Anterior cingulate cortex (tissue), 58 donors: ENCODE data around the gene AZIN2.

ENCODE experiments used
- DNase-seq, 58 donors: peaks; one replicate each; lab custom pipeline; 2025; lab: John Stamatoyannopoulos, UW

The AZIN2 gene

GRCh38 chr1:33146003-33146402 lies 65.0 kb downstream of the AZIN2 start:
- no peak for DNase-seq

- no peak for DNase-seq
These were observed 66.5 kb downstream of the AZIN2 start for GRCh38 chr1:33147275-33147996.

- DNase-seq = no peak
These were observed 67.0 kb downstream of the AZIN2 start for GRCh38 chr1:33147997-33148314.

GRCh38 chr1:33148615-33149014 lies 67.7 kb downstream of the AZIN2 start:
- DNase-seq = no peak

GRCh38 chr1:33149453-33150190 lies 68.7 kb downstream of the AZIN2 start:
- DNase-seq = no peak

GRCh38 chr1:33150522-33150921 lies 69.6 kb downstream of the AZIN2 start:
- DNase-seq = no peak

- DNase-seq = peak in 1 of 58 donors; percentile 43
These were observed 70.2 kb downstream of the AZIN2 start for GRCh38 chr1:33151116-33151515.

- peak in 44 of 58 donors; percentile 14 to 86 (median 54) for DNase-seq
These were observed 71.9 kb downstream of the AZIN2 start for GRCh38 chr1:33152685-33153432.

GRCh38 chr1:33153650-33154049 lies 72.7 kb downstream of the AZIN2 start:
- DNase-seq = no peak

- no peak for DNase-seq
These were observed 75.1 kb downstream of the AZIN2 start for GRCh38 chr1:33155877-33156538.

- DNase-seq = no peak
These were observed 76.2 kb downstream of the AZIN2 start for GRCh38 chr1:33157131-33157530.

- no peak for DNase-seq
These were observed 77.4 kb downstream of the AZIN2 start for GRCh38 chr1:33158366-33158765.

- DNase-seq = no peak
These were observed 78.6 kb downstream of the AZIN2 start for GRCh38 chr1:33159577-33159976.

GRCh38 chr1:33161061-33161681 lies 80.2 kb downstream of the AZIN2 start:
- DNase-seq = peak in 55 of 58 donors; percentile 23 to 90 (median 74)

- no peak for DNase-seq
These were observed 81.2 kb downstream of the AZIN2 start for GRCh38 chr1:33162141-33162540.

- no peak for DNase-seq
These were observed 82.9 kb downstream of the AZIN2 start for GRCh38 chr1:33163621-33164519.

- DNase-seq = no peak
These were observed 84.3 kb downstream of the AZIN2 start for GRCh38 chr1:33165209-33165608.

GRCh38 chr1:33165809-33166208 lies 84.9 kb downstream of the AZIN2 start:
- no peak for DNase-seq
